HL-60/S4 treated with retinoic acid at 250 ng/mL for 4 days and 3 days (cell line): Measurements from ENCODE around the gene LAMB2.

ENCODE experiments used
- in situ Hi-C: fragments of 300-500 bp; cut with MboI; formaldehyde crosslinking; loops from 2 replicates; pipeline ENCODE4 v1.7.0; 2022; ENCODE audit warnings: low sequenced_read_pairs

The LAMB2 gene

DNA sequence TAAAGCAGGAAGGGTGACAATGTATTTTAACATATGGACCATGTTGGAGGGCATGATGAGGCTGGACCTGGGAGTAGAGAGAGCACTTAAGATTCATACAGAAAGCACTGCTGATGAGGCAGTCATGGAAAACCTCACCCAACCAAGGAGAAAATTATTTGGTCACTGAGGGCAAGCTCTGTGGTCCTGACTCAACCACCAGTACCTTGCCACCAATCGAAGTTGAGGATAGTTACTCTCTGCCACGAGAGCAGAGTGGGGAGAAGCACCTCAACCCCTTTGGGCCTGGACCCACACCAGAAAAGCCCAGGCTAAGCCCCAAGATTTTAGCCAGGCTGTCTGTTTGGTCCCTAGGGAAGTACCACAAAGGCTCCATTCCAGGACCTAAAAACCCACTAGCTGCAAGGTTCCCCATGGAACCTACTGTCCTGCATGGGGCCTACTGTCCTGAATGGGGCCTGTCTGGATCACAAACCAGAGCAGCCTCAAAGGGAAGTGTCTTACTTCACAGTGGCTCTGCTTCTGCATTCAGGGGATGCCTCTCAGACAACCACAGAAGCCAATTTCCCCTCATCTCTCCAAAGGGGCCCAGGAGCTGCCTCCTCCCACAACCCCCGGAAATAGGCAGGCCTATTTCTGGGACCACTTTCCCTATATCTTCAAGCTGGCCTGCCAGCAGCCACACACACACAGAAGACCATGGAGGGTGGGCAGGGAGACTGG, 29.1 kb upstream of the LAMB2 start:
- in situ Hi-C loops: no loop called here

DNA sequence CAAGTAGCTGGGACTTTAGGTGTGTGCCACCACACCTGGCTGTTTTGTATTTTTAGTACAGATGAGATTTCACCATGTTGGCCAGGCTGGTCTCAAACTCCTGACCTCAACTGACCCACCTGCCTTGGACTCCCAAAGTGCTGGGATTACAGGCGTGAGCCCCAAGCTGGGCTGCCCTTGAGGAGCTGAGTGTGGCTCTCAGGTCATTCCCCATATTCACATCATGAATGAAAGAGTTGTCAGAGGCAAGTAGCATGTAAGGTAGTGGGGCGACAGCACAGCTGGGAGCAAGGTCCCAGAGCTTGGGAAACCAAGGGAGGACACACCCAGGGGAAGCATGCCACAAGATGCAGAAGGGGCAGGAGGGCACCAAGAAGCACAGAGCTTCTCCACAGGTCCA, 28.3 kb upstream of the LAMB2 start:
- in situ Hi-C loops: no loop called here

DNA sequence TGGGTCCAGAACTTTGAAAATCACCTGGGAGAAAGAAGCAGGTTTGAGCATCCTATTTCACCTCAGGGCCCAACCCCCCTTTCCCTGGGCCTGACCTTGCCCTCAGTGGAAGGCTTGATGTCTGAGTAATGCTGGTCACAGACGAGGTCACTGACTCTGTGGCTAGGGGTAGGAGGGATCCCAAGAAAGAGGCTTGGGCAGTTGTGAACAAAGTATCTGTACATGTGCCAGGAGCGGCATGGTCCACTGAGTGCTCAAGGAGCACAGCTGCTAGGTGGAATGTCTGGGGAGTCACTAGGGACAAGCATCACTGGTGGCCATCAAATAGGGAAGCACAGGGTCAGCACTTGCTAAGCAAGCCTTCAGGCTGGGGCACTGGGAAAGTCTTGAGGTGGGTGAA, 25.9 kb upstream of the LAMB2 start:
- in situ Hi-C loops: no loop called here

DNA sequence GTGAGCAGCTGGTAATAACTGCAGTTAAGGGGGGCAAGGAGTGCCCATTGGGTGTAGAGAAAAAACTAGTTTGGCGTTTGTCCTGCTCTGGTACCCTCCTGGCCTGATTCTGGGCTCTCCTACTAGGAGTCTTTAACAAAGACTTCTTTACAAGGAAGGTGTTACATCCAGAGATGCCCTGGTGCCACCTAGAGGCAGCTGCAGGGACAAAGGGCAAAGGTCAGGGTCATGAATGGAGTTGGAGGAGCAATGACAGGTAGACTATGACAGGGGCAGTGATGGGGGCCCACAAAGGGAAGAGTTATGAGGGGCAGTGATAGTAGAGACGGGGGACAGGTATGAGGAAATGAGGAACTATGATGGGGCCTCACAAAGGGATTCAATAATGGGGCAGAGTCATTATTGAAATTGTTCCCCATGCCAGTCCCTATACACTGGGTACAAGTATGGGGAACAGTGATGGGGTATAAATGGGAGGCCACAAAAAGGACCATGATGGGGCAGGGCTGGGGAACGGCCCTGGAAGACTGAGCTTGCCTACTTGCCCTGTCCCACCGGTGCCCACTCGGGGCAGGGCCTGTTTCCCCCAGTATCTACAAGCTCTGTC, 25.4 kb upstream of the LAMB2 start:
- in situ Hi-C loops: no loop called here

DNA sequence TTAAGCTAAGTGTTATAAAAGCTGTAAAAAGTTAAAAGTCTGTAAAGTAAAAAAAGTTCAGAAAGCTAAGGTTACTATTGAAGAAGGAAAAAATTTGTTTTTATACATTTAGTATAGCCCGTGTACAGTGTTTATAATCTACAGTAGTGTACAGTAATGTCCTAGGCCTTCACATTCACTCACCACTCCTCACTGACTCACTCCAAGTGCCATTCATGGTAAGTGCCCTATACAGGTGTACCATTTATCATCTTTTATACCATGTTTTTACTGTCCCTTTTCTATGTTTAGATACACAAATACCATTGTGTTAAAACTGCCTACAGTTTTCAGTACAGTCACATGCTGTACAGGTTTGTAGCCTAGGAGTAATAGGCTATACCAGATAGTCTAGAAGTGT, 24.4 kb upstream of the LAMB2 start:
- in situ Hi-C loops: no loop called here

DNA sequence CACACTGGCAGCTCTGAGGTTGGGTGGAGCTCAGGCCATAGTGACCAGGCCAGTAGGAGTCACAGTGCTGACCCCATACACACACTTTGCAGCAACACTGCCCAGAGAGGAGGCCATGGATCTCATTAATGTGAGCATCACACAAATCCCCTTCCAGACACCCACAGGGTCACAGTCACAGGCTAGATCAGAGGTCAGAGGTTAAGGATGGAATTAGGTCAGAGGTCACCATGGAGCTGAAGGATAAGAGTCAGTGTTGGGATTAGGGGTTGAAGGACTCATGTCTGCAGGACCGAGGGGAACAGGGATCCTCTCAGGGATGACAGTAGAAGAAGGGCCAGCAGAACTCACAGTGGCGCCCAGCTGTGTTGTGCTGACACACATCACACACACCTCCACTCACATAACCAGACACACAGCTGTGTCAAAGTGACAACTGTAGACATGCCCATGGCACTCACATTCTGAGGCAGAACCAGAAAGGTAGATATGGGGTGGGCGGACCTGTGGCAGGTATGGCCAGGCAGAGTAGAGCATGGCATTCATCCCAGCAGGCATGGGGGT, 20.6 kb upstream of the LAMB2 start:
- in situ Hi-C loops: no loop called here

DNA sequence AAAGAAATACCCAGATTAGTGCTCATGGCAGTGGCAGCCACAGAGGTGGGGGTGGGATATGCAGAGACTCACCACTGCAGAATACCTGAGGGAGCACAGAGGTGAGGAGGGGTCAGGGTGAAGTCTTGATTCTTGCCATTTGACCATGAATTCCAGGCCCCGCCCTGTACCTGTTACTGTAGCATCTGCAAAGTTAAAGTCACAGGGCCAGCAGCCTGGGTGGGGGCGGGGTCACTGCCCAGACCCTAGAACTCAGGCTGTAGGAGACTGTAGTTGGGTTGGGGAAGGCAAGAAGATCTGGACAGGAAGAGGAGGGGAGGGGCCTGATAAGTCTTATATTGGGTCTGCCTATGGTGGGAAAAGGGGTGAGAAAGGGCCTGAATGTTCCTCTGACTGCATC, 18.8 kb upstream of the LAMB2 start:
- in situ Hi-C loops: no loop called here

DNA sequence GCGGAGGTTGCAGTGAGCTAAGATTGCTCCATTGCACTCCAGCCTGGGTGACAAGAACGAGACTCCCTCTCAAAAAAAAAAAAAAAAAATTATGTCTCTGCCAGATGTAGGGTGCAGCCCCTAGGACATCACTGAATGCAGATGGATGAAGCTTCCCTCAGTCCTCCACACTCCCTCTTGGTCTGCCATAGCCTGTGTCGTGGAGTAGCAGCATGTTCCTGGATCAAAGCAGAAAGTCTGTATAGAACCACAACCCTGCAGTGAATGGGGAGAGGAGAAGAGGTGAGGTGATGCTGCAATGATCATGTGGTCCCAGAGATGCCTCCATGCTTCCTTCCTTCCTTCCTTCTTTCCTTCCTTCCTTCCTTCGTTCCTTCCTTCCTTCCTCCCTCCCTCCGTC, 15.3 kb upstream of the LAMB2 start:
- in situ Hi-C loops: no loop called here

DNA sequence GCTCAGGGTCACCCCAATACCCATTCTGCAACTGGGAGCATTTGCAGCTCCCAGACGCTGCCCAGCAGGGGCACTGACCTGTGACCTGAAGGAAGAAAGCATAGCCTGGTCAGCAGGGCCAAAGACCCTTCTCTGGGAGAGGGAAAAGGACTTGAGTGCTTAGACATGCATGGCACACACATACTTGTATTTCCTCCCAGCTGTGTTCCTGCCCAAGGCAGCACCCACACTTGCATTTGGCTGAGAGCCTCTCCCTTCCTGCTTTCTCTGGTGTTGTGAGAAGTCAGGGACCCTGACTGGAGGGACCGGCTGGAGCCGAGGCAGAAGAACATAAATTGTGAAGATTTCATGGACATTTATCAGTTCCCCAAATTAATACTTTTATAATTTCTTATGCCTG, 7.2 kb upstream of the LAMB2 start:
- in situ Hi-C loops: no loop called here

DNA sequence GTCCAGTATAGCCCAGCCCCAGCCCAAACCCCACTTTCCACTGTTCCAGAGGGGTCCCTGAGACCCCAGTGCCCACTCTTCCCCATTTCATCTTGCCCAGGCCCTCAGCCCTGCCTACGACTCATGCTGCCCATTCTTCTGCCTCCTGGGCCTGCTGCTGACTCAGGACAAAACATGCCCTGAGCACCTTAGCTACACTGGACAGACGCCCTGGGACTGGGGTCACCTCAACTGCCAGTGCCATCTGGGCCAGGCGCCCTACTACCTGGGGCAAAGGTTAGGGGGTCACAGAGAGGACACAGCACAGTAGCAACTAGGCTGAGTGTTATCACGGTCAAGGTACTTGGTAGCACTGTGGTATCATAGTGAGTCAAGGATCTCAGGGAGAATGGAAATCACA, 2.6 kb upstream of the LAMB2 start:
- in situ Hi-C loops: no loop called here

DNA sequence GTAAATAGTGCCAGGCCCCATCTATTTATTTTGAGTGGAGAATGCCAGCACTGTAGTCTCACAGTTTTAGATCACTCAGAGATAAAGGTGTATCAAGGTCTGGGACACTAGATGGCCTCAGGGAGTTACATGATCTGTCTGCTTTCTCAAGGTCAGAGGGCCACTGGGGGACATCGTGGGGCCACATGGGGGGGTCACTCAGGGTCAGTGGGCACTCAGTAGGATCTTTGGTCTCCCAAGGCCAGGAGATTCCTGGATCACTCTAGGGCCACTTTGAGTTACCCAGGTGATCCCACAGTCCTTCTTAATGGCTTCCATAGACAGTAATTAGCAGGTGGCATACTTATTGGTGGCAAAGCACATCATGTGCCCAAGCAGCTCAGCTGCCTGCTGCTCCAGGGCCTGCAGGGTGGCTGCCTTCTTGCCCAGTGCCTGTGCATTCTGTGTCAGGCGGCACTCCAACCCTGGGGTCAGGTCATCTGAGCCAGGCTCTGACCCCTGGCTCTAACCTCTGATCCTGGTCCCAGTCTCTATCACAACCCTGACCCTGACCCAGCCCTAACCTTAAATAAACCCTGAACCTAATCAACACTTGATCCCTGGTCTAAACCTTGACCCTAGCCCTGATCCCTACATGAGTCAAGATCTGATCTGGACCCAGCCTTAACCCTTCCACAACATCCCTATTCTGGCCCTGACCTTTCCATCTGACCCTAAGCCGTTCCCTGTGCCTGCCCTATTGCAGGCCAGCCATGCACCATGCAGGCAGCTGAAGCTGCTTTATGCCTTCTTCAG, 1.8 kb upstream of the LAMB2 start:
- in situ Hi-C loops: no loop called here

DNA sequence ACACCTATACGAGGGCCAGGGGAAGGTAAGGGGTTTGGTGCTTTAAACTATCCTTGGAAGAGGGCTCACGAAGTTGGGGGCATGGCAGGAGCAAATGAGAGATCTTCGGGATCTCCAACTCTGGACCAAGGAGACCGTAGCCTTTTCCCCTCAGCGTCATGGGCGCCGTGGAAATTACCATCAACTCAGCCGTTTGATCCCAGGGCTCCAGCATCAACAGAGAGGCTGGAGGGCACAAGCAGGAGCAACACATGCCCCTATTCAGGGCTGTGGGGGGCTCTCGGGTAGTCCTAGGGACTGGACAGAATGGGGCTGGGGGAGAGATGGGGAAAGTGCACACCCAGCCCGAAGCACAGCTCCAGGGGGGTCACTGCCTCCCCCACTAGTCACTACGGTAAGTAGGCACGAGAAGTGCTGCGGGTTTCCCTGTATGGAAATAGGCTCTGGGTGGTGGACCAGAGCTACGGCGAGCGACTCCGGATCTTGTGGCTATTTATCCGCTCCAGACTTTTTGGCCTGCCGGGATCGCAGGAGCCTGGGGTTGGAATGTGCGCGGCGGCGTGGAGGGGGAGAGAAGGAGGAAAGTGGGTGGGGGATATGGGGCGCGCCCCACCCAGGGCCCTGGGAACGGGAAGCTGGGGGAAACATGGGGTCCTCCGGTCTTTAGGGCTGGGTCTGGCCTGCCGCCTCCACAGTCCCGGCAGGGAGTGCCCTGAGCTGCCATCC, 539 bp upstream of the LAMB2 start:
- in situ Hi-C loops: no loop called here

DNA sequence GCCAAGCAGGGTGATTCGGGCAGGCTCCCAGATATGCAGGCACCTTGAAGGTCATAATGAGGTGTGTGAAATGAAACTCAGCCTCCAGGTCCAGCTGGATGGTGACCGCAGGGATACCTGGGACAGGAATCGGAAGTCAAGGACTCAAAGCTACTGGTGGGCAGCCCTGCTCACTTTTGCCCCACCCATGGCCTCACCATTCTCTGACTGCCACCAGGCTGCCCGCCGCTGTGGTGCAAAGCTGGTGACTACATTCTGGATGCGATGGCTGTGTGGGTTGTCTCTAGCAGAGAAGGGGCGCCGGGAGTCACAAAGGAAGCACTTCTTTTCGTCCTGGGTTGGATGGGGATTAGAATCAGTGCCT, 795 bp downstream of the LAMB2 start:
- in situ Hi-C loops: no loop called here

DNA sequence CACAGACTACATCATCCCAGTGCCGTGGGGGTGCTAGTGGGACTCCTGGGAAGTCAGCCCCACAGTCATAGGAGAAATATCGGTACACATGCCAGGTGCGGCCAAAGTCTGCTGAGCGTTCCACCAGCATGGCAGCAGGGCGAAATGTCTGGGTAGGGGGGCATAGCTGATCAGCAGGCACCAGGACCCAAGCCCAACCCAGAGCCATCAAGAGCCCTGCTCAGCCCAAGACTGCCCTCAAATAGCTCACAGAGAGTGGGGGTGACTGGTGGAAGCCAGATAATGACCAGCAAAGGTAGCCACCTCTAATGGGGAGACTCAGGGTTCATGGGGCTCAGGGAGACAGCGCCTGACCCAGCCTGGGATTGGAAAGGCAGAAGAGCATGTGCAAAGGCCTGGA, 1.3 kb downstream of the LAMB2 start:
- in situ Hi-C loops: no loop called here

DNA sequence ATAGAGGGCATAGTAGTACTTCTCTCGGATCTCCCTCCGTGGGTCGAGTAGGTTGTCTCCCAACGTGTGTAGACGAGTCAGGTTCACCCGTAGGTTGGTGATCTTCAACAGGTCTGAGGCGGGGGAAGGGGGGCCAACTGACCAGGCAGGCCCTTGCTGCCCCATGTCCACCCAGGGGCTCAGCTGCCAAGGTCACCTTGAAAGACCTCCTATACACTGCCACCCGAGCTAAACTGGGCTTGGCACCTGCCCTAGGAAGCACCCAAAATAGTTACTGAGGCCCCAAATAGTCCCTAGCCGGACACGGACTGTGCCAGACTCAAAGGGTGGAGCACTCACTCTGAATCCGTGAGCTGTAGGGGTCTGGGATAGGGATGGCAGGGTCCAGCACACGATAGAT, 1.8 kb downstream of the LAMB2 start:
- in situ Hi-C loops: no loop called here

DNA sequence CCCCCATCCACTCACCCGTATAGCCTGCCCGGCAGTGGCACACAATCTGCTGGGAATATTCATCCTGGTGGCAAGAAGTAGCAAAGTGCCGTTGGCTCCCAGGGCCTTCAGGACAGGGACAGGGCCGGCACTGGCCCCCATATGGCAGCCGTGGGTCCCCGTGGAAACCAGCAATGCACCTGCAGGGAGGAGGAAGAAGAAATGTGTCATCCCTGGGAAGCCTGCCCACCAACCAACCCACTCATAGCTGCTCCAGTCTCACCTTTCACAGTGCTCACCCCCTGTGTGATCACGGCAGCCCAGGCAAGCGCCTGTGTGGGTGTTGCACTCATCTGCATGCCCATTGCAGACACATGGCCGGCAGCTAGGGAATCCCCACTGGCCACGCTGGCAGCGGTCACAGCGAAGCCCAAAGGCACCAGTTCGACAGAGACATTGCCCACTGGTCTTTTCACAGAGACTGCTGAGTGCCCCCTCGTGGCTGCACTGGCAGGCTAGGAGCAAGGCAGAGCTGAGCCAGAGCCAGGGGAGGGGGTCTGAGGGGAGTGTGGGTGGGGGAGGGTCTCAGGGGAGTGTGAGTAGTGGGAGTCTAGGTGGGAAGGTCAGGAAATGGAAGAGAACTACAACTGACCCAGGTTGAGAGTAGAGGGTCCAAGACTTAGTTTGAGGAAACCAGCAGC, 7.7 kb downstream of the LAMB2 start:
- in situ Hi-C loops: no loop called here

DNA sequence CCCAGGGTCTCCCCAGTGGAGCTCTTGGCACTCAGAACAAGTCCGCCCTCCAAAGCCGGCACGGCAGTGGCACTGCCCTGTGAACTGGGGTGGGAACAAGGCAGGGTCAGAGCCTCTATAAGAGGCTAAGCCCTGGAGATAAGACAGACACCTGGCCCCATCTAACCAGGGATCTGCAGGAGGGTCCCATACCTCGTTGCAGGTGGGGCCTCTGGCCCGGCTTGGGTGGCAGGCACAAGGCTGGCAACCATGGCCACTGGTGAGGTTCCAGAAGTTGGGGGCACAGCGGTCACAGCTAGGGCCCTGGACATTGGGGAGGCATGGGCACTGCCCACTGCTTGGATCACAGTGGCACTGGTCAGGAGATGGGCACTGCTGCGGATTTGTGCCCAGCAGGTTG, 8.6 kb downstream of the LAMB2 start:
- in situ Hi-C loops: no loop called here

DNA sequence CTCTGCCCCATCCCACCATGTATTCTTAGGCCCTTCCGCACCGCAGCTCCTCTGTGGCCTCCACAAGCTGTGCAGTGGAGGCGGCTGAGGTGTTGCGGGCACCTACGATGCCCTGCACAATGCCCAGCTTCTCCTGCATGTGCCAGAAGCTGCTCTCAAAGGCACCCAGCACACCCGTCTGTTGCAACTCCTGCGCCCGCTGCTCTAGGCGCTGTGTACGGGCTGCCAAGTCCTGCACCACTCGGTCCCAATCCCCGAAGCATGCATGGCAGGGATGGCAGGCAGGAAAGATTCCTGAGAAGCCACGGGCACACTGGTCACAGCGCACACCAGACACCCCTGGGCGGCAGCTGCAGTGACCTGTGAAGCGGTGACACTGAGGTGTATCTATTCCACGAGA, 9.2 kb downstream of the LAMB2 start:
- in situ Hi-C loops: no loop called here

DNA sequence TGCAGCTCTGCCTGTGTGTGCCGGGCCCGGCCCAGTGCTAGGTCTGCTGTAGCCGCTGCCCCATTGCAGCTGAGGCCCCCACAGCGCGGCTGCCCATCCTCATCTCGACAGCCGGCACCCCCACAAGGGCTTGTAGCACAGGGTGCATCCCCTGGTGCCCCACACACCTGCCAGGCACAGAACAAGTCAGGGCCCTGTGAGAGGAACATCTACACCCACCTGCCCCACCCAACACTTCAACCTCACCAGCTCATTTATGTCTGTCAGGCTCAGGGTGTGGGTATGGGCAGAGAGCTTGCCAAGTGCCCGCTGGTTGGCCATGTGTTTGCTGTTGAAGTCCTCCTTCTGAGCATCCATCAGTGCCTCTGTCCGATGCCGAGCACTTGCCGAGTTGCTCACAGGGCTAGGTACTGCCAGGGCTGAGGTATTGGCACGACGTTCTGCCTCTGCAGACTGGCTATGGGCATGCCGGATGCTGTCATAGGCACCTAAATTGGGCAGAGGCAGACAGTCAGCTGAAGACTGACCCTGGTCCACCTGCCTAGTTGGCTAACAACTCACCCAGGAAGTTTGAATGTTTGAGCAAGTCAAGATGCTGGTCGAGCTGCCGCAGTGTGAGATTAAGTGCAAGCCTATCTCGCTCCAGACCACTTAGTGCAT, 9.8 kb downstream of the LAMB2 start:
- in situ Hi-C loops: no loop called here

DNA sequence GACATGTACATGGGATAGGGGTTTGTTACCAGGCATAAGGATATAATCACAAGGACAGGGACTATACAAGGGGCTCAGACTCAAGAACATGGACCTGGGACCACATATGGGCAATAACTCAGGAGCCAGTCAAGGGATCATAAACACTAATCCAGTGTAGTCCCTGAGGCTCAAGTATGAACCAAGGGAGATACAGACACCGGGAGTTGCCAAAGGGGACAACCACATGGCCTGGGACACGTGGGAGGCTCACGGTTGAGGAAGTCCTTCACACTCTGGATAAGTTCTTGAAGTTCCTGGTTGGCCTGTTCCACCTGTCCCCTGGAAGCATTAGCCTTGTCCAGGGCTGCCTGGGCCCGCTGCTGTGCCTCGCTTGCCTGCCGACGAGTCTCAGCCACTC, 10.4 kb downstream of the LAMB2 start:
- in situ Hi-C loops: no loop called here
